Fibroblast of lung (primary cell): ENCODE measurements around the gene PRAMEF14.
"Not testable (repeated sequence)": the region's sequence is repeated elsewhere in the genome, so short reads cannot be mapped to it uniquely, and the experiment has no call there.

Source experiments
- CTCF ChIP-seq, 2 donors: IDR thresholded peaks in 1 of 2; conservative IDR thresholded peaks in 1 of 2; 1 replicate in 1 of 2; 2 replicates in 1 of 2; pipeline ENCODE4 v1.5.1; 2011 to 2012; ENCODE audit warnings: low read length in 2 of 2, control low read depth in 1 of 2, inconsistent platforms in 1 of 2, low read depth in 1 of 2, mild to moderate bottlenecking in 1 of 2
- EZH2 ChIP-seq: IDR thresholded peaks from 2 replicates; pipeline ENCODE4 v1.5.1; 2012; ENCODE audit warnings: low read length, control low read depth, mild to moderate bottlenecking; ENCODE audit errors: missing control alignments

- not testable (repeated sequence) for TF ChIP-seq CTCF (conservative IDR thresholded peaks at IDR 0.05 in 1 of 2, IDR thresholded peaks at IDR 0.05 in 1 of 2; ENCODE audit: low read depth in 1 of 2, low read length in 2 of 2); EZH2
These were observed 18.0 kb upstream of the PRAMEF14 start for GRCh38 chr1:13364928-13365327.
